ENCODE data around the gene FCHO2. TPM values are rescaled to one million over a fixed set of nuclear protein-coding genes. Genes with fewer than 3 reads are reported as not detected.

The FCHO2 gene, protein sequence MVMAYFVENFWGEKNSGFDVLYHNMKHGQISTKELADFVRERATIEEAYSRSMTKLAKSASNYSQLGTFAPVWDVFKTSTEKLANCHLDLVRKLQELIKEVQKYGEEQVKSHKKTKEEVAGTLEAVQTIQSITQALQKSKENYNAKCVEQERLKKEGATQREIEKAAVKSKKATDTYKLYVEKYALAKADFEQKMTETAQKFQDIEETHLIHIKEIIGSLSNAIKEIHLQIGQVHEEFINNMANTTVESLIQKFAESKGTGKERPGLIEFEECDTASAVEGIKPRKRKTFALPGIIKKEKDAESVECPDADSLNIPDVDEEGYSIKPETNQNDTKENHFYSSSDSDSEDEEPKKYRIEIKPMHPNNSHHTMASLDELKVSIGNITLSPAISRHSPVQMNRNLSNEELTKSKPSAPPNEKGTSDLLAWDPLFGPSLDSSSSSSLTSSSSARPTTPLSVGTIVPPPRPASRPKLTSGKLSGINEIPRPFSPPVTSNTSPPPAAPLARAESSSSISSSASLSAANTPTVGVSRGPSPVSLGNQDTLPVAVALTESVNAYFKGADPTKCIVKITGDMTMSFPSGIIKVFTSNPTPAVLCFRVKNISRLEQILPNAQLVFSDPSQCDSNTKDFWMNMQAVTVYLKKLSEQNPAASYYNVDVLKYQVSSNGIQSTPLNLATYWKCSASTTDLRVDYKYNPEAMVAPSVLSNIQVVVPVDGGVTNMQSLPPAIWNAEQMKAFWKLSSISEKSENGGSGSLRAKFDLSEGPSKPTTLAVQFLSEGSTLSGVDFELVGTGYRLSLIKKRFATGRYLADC
- total RNA-seq (2022) (36.5 and 40.9 TPM in 2 replicates), Bru-seq, nascent RNA (percentile 87 among the genes with signal in this experiment), BruChase-seq, experiment 1, labeled RNA remaining after a 6-hour chase (percentile 72 among the genes with signal in this experiment), BruChase-seq, experiment 2, labeled RNA remaining after a 2-hour chase (percentile 78 among the genes with signal in this experiment)
- long read RNA-seq, partial matches to known transcripts: 1 of 5 reads
- long read RNA-seq, other reads (novel, unspliced or antisense): 4 of 5 reads

DNA sequence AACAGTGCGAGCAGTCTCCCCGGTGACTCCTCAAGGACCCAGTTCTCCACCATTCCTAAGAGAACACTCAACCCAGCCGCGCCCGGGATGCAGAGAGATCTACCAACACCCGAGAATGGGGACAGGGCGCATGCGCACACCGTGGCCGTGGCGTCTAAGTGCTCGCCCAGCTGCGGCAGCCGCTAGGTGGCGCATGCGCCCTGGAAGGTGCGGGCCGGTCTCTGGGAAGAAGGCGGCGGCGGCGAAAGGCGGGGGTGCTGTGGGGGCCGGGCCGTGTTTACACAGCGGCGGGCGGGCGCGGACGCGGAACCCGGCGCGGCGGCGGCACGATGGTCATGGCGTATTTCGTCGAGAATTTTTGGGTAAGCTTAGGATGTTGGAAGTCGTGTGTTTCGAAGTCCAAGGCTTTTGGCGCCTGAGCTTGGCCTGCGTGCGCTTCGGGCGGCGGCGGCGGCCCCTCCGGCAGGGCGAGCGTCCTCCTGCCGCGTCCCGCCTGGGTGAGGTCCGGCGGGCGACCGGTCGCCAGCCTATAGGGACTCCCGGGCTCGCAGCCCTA is at the start of gene FCHO2:
TSS of gene FCHO2 (plus strand) at position 274 of the 556 bp plus-strand sequence. CDS start at position 330, 56 bp downstream.
- BruUV-seq (replicated peaks): no TSS peak

DNA sequence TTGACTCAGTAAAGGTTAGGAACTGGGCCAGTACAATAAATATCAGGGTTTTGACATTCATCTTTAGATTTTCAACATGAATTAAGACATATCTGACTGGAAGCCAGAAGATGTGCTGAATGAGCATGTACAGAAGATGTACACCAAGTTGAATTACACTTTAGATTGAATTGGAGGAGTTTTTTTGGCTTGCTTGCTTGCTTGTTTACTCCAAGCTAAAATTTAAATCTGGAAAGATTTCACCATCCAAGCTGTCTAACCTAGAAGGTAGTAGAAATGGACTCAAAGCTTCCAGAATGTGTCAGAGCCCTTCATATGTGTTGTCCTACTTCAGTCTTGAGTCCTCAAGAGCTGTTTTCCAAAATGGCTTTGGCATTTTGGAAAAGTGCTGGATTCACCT is 49.0 kb upstream of the FCHO2 start:
- no peak for DNase-seq
- no peaks in the 10 kb centered on the region for H3K27me3 Mint-ChIP-seq (ENCODE audit: unreplicated experiment)
- CTCF ChIA-PET: no interaction called here
- H3K36me3 Mint-ChIP-seq (ENCODE audit: insufficient read depth, unreplicated experiment): peaks cover 71% of the 10 kb centered on the region
- intact Hi-C loops (cut with micrococcal nuclease; ENCODE audit: unreplicated experiment): no loop called here
- H3K4me3 Mint-ChIP-seq (ENCODE audit: low read depth, unreplicated experiment): no peak overlapping the region
- H3K9me3 Mint-ChIP-seq (ENCODE audit: low read depth, unreplicated experiment): no peaks in the 10 kb centered on the region
- H3K27ac Mint-ChIP-seq (ENCODE audit: unreplicated experiment): no peak overlapping the region
- TF ChIP-seq, protein P1, sequence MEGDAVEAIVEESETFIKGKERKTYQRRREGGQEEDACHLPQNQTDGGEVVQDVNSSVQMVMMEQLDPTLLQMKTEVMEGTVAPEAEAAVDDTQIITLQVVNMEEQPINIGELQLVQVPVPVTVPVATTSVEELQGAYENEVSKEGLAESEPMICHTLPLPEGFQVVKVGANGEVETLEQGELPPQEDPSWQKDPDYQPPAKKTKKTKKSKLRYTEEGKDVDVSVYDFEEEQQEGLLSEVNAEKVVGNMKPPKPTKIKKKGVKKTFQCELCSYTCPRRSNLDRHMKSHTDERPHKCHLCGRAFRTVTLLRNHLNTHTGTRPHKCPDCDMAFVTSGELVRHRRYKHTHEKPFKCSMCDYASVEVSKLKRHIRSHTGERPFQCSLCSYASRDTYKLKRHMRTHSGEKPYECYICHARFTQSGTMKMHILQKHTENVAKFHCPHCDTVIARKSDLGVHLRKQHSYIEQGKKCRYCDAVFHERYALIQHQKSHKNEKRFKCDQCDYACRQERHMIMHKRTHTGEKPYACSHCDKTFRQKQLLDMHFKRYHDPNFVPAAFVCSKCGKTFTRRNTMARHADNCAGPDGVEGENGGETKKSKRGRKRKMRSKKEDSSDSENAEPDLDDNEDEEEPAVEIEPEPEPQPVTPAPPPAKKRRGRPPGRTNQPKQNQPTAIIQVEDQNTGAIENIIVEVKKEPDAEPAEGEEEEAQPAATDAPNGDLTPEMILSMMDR (IDR thresholded peaks at IDR 0.05; ENCODE audit: unreplicated experiment): no peak
- BruUV-seq (replicated peaks): no TSS peak
- H3K4me1 Mint-ChIP-seq (ENCODE audit: low read depth, unreplicated experiment): no peaks in the 10 kb centered on the region

More for the DNA sequence above, at the start of gene FCHO2:
- peaks cover 46% of the 10 kb centered on the region for H3K4me1 Mint-ChIP-seq (ENCODE audit: low read depth, unreplicated experiment)
- H3K36me3 Mint-ChIP-seq (ENCODE audit: insufficient read depth, unreplicated experiment): peaks cover 33% of the 10 kb centered on the region
- intact Hi-C loops (cut with micrococcal nuclease; ENCODE audit: unreplicated experiment): loop anchor here (1.0 to 10.0 kb wide), 2 partner anchors 75 to 259 kb away; no protein-coding TSS in a partner anchor
- H3K27me3 Mint-ChIP-seq (ENCODE audit: unreplicated experiment): no peaks in the 10 kb centered on the region
- peak; percentile 100 for DNase-seq
- H3K9me3 Mint-ChIP-seq (ENCODE audit: low read depth, unreplicated experiment): no peaks in the 10 kb centered on the region
- H3K4me3 Mint-ChIP-seq (ENCODE audit: low read depth, unreplicated experiment): peak within 1 kb of the TSS; percentile 93
- TF ChIP-seq, protein P1 (IDR thresholded peaks at IDR 0.05; ENCODE audit: unreplicated experiment): peak; percentile 88
- CTCF ChIA-PET: interaction anchor here (1.3 to 1.7 kb wide), 2 partner anchors 246 to 260 kb away, joined by 5 to 11 read pairs; no protein-coding TSS in a partner anchor
- H3K27ac Mint-ChIP-seq (ENCODE audit: unreplicated experiment): peak within 1 kb of the TSS; percentile 94

DNA sequence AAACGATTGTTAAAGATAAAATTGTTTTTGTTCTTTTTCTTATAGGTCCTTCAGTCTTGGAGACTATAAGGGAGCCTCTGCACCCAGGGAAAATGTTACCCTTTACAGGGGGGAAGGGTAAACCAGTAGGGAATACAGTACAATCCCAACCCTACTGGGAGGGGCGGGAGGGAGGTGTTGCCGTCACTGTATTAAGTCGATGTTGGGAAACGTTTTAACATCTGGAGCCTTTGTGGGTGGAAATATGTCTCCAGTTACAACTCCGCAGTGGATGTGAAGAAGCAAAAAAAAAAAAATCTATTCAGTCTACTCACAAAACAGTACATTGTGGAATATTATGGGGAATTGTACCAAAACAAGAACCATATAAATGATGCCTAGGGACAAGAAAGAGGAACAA is 47.2 kb upstream of the FCHO2 start:
- no peaks in the 10 kb centered on the region for H3K9me3 Mint-ChIP-seq (ENCODE audit: low read depth, unreplicated experiment)
- H3K4me3 Mint-ChIP-seq (ENCODE audit: low read depth, unreplicated experiment): no peak overlapping the region
- no peak for DNase-seq
- TF ChIP-seq, protein P1 (IDR thresholded peaks at IDR 0.05; ENCODE audit: unreplicated experiment): no peak
- peaks cover 56% of the 10 kb centered on the region for H3K36me3 Mint-ChIP-seq (ENCODE audit: insufficient read depth, unreplicated experiment)
- H3K27ac Mint-ChIP-seq (ENCODE audit: unreplicated experiment): no peak overlapping the region
- intact Hi-C loops (cut with micrococcal nuclease; ENCODE audit: unreplicated experiment): no loop called here
- TSS peak; percentile 18 for BruUV-seq (replicated peaks)
- no peaks in the 10 kb centered on the region for H3K27me3 Mint-ChIP-seq (ENCODE audit: unreplicated experiment)
- CTCF ChIA-PET: no interaction called here
- H3K4me1 Mint-ChIP-seq (ENCODE audit: low read depth, unreplicated experiment): no peaks in the 10 kb centered on the region

DNA sequence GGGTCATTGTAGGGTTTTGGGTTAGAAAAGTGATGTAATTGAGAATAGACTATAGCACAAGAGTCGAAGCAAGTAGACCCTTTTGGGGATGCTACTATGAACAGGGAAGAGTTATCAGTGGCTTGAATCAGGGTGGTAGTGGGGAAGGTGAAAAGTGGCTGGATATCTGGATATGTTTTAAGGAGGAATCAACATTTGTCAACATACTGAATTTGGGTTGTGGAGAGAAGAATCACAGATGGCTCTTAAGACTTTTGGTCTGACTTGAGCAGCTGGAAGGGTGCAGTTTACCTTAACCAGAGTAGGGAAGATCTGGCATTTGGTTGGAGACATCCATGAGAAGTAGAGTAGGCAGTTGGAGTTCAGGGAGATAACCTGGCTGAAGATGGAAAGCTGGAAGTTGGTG is 38.5 kb upstream of the FCHO2 start:
- no peaks in the 10 kb centered on the region for H3K4me1 Mint-ChIP-seq (ENCODE audit: low read depth, unreplicated experiment)
- CTCF ChIA-PET: no interaction called here

More for the DNA sequence above, 38.5 kb upstream of the FCHO2 start:
- DNase-seq: no peak
- TF ChIP-seq, protein P1 (IDR thresholded peaks at IDR 0.05; ENCODE audit: unreplicated experiment): no peak
- BruUV-seq (replicated peaks): no TSS peak
- Mint-ChIP-seq H3K27me3 (ENCODE audit: unreplicated experiment) (no peaks in the 10 kb centered on the region), H3K9me3 (ENCODE audit: low read depth, unreplicated experiment) (no peaks in the 10 kb centered on the region), H3K4me3 (ENCODE audit: low read depth, unreplicated experiment) (no peak overlapping the region), H3K27ac (ENCODE audit: unreplicated experiment) (peak overlapping the region; percentile 7), H3K36me3 (ENCODE audit: insufficient read depth, unreplicated experiment) (peaks cover 13% of the 10 kb centered on the region)
- intact Hi-C loops (cut with micrococcal nuclease; ENCODE audit: unreplicated experiment): no loop called here

All from Calu3 (cell line).